Measurements from ENCODE around the gene IL1RN.

DNA sequence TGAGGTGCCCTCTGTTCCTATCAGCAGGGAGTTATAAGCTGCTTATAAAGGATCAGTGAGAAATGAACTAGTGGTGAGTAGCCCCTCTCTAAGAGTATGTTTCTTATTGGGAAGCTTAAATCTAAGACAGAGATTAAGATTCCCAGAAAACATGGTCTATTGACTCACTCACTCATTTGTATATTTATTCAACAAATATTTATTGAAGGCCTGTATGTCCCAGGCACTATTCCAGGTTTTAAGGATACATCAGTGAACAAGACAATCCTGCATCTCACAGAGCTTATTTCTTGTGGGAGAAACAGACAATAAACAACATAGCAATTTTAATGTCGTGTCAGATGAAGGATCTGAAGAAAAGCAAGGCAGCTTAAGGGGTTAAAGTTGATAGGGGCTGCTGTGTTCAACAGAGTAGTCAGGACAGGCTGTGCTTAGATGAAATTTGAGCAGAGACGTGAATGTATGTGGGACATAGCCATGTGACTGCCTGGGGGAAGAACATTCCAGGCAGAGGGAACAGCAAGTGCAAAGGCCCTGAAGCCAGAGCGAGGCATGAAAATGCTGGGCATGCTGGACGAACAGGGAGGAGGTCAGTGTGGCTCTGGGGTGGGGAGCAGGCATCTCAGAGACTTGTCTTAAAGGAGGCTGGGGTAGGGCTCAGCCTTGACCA is 31.6 kb downstream of the IL1RN start:
- no peak for TF ChIP-seq CTCF (IDR thresholded peaks at IDR 0.05)
- no peak for TF ChIP-seq EZH2 (IDR thresholded peaks at IDR 0.05)

Data from neural progenitor cell (in vitro differentiated cells).